CD4-positive, alpha-beta T cell treated with Interleukin-12 subunit alpha and Interleukin-12 subunit beta, for 1 hour (primary cell): Measurements from ENCODE around the gene PRKCI.

ENCODE experiments used
- DNase-seq: peaks from one replicate; pipeline ENCODE4 v3.0.0-alpha.2; 2020

PRKCI gene

GRCh38 chr3:170346481-170347392 is 124.5 kb downstream of the PRKCI start:
- no peak for DNase-seq

DNA sequence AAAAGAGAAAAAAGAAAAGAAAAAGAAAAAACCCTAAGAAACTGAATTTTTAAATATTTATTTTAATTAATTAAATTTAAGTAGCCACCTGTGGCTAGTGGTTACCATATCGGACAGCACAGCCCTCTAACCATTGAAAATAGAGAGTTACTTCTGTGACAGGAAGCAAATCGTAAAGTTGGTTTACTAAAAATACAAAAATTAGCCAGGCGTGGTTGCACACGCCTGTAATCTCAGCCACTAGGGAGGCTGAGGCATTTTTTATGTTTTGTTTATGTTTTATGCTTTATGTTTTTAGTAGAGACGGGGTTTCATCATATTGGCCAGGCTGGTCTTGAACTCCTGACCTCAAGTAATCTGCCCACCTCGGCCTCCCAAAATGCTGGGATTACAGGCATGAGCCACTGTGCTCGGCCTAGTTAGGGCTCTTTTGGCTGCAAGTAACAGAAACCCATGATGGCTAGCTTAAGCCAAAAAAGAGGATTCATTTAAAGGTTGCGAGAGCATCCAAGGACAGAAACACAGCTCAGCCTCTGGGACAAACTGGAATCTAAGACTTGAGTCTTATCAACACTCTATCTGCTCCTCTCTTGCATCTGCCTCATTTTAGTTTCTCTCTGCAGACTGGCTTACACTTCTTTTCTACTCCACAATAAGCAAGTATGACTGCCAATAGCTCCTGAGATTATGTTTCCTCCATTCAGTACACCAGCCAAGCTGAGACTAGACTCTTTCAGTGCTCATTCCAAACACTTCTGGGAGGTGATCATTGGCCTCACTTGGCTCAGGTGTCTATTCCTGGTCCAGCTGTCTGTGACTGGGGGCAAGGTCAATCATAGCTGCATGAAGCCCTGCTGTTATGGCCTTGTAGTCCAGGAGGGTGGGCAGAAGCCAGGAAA is 128.5 kb downstream of the PRKCI start:
- DNase-seq, result no peak

- no peak for DNase-seq
Measured at GRCh38 chr3:170352936-170353335, 130.7 kb downstream of the PRKCI start.

DNA sequence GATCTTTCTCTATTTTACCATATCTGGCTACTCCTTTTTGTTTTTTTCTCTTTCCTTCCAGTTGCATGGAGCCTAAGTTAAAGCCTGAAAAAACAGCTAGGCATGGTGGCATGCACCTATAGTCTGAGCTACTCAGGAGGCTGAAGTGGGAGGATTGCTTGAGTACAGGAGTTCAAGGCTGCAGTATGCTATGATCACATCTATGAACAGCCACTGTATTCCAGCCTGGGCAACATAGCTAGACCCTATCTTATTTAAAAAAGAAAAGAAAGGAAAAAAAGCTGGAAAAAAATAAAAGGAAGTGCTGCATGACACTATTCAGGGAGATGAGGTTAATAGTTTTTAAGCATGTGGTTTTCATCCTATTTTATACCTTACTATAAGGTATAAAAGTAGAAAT is 131.3 kb downstream of the PRKCI start:
- no peak for DNase-seq

GRCh38 chr3:170354760-170355159 is 132.5 kb downstream of the PRKCI start:
- DNase-seq, result no peak
